Mesenchymal stem cell (in vitro differentiated cells and primary cell): ENCODE results near the gene ALG5.

ENCODE experiments used
- DNase-seq: peaks from one replicate; pipeline ENCODE4 v3.0.0-alpha.2; 2013
- H2AFZ ChIP-seq: one replicate; pipeline ENCODE4 v1.6.1; 2013; ENCODE audit warnings: low read depth, mild to moderate bottlenecking, control low read depth, inconsistent platforms, low read length, moderate library complexity
- H2AK5ac ChIP-seq: 2 replicates; pipeline ENCODE4 v1.6.1; 2013; ENCODE audit warnings: low read length, moderate library complexity, mild to moderate bottlenecking, inconsistent platforms; ENCODE audit not compliant: severe bottlenecking
- H2BK120ac ChIP-seq: one replicate; pipeline ENCODE4 v1.6.1; 2013; ENCODE audit warnings: low read depth, mild to moderate bottlenecking, inconsistent platforms, low read length, moderate library complexity
- H2BK12ac ChIP-seq, 2 experiments: one replicate each; pipeline ENCODE4 v1.6.1; 2013; ENCODE audit warnings: inconsistent platforms in 2 of 2, low read length in 2 of 2, mild to moderate bottlenecking in 2 of 2, moderate library complexity in 2 of 2, control low read depth in 1 of 2
- H2BK15ac ChIP-seq: one replicate; pipeline ENCODE4 v1.6.1; 2013; ENCODE audit warnings: mild to moderate bottlenecking, low read depth, inconsistent platforms; ENCODE audit not compliant: poor library complexity, severe bottlenecking
- H2BK5ac ChIP-seq: 2 replicates; pipeline ENCODE4 v1.6.1; 2013; ENCODE audit warnings: low read depth, mild to moderate bottlenecking, low read length, control low read depth, inconsistent platforms; ENCODE audit not compliant: poor library complexity, severe bottlenecking
- H3K14ac ChIP-seq, 2 experiments: one replicate each; pipeline ENCODE4 v1.6.1; 2013; ENCODE audit warnings: inconsistent platforms in 2 of 2, low read length in 2 of 2, control low read depth in 1 of 2, mild to moderate bottlenecking in 1 of 2, moderate library complexity in 1 of 2
- H3K18ac ChIP-seq, 2 experiments: one replicate each; pipeline ENCODE4 v1.6.1; 2013; ENCODE audit warnings: inconsistent platforms in 2 of 2, low read length in 2 of 2, control low read depth in 1 of 2, low read depth in 1 of 2, mild to moderate bottlenecking in 1 of 2
- H3K23ac ChIP-seq, 2 experiments: one replicate each; pipeline ENCODE4 v1.6.1; 2013; ENCODE audit warnings: inconsistent platforms in 2 of 2, low read length in 2 of 2, mild to moderate bottlenecking in 2 of 2, moderate library complexity in 2 of 2, control low read depth in 1 of 2
- H3K27ac ChIP-seq: 2 replicates; pipeline ENCODE4 v1.5.1; 2013; ENCODE audit warnings: mild to moderate bottlenecking, moderate library complexity, low read length, control low read depth, inconsistent platforms; ENCODE audit not compliant: poor library complexity, severe bottlenecking
- H3K27me3 ChIP-seq, 2 experiments: 2 replicates each; pipeline versions ENCODE4 v1.6.1 to v1.7.0; 2013; ENCODE audit warnings: low read length in 2 of 2, mild to moderate bottlenecking in 2 of 2, moderate library complexity in 2 of 2, control low read depth in 1 of 2, inconsistent platforms in 1 of 2; ENCODE audit not compliant: control insufficient read depth in 1 of 2, insufficient read depth in 1 of 2
- H3K36me3 ChIP-seq, 2 experiments: 2 replicates each; pipeline versions ENCODE4 v1.6.1 to v1.7.0; 2013; ENCODE audit warnings: low read length in 2 of 2, control low read depth in 1 of 2, inconsistent platforms in 1 of 2, low read depth in 1 of 2, mild to moderate bottlenecking in 1 of 2; ENCODE audit not compliant: insufficient read depth in 2 of 2, control insufficient read depth in 1 of 2
- H3K4ac ChIP-seq, 2 experiments: one replicate each; pipeline ENCODE4 v1.6.1; 2013; ENCODE audit warnings: inconsistent platforms in 2 of 2, low read length in 2 of 2, mild to moderate bottlenecking in 2 of 2, moderate library complexity in 2 of 2, control low read depth in 1 of 2, low read depth in 1 of 2
- H3K4me1 ChIP-seq: 2 replicates; pipeline ENCODE4 v1.6.1; 2013; ENCODE audit warnings: low read depth, low read length, control low read depth; ENCODE audit not compliant: control insufficient read depth, insufficient read depth
- H3K4me2 ChIP-seq: 2 replicates; pipeline ENCODE4 v1.6.1; 2013; ENCODE audit warnings: low read length, mild to moderate bottlenecking, inconsistent platforms; ENCODE audit not compliant: poor library complexity, severe bottlenecking
- H3K4me3 ChIP-seq, 2 experiments: 2 replicates each; pipeline versions ENCODE4 v1.5.1 to v1.7.0; 2013; ENCODE audit warnings: low read length in 2 of 2, mild to moderate bottlenecking in 2 of 2, control low read depth in 1 of 2, low read depth in 1 of 2; ENCODE audit not compliant: insufficient read depth in 1 of 2
- H3K79me1 ChIP-seq: replicated peaks from 2 replicates; pipeline ENCODE4 v1.6.1; 2013; ENCODE audit warnings: mild to moderate bottlenecking, control low read depth, low read length, inconsistent platforms; ENCODE audit not compliant: poor library complexity, severe bottlenecking
- H3K9ac ChIP-seq: 2 replicates; pipeline ENCODE4 v1.7.0; 2013; ENCODE audit warnings: mild to moderate bottlenecking, low read length, moderate library complexity
- H3K9me3 ChIP-seq: 2 replicates; pipeline ENCODE4 v1.7.0; 2013; ENCODE audit warnings: mild to moderate bottlenecking, low read length; ENCODE audit not compliant: control insufficient read depth
- H4K8ac ChIP-seq: one replicate; pipeline ENCODE4 v1.6.1; 2013; ENCODE audit warnings: inconsistent platforms, mild to moderate bottlenecking, low read length, moderate library complexity
- H4K91ac ChIP-seq: one replicate; pipeline ENCODE4 v1.6.1; 2013; ENCODE audit warnings: mild to moderate bottlenecking, low read length, inconsistent platforms
- WGBS: methylation state at CpG from one replicate; pipeline ENCODE4 v1.1.7; 2013; ENCODE audit warnings: mixed read lengths; 5-methylcytosine and 5-hydroxymethylcytosine counted together

The ALG5 gene

GRCh38 chr13:36945078-36945477, 54.1 kb downstream of the ALG5 start:
- Histone ChIP-seq H3K36me3 (peaks cover 3 to 19% of the 10 kb centered on the region in 2 experiments), H2BK5ac (no peak overlapping the region), H3K4ac (no peak overlapping the region), H3K4me3 (no peak overlapping the region), H3K4me1 (no peaks in the 10 kb centered on the region), H4K91ac (no peak overlapping the region), H3K27me3 (no peaks in the 10 kb centered on the region), H2BK12ac (no peak overlapping the region), H3K23ac (no peak overlapping the region), H3K9me3 (no peaks in the 10 kb centered on the region), H2AFZ (no peak overlapping the region), H2BK120ac (no peak overlapping the region), H3K18ac (no peak overlapping the region), H2AK5ac (no peak overlapping the region), H3K9ac (no peak overlapping the region), H3K79me1 (no peaks in the 10 kb centered on the region), H3K27ac (no peak overlapping the region), H4K8ac (no peak overlapping the region), H2BK15ac (no peak overlapping the region), H3K4me2 (no peak overlapping the region), H3K14ac (no peak overlapping the region)
- no peak for DNase-seq
- 14% methylated on average over 3 of the region's 3 CpGs for WGBS

GRCh38 chr13:36925603-36926002, 73.5 kb downstream of the ALG5 start:
- Histone ChIP-seq H3K9me3 (no peaks in the 10 kb centered on the region), H4K8ac (no peak overlapping the region), H3K27me3 (no peaks in the 10 kb centered on the region), H3K27ac (no peak overlapping the region), H3K36me3 (no peaks in the 10 kb centered on the region), H3K4me2 (no peak overlapping the region), H2AK5ac (no peak overlapping the region), H3K4ac (no peak overlapping the region), H3K4me3 (no peak overlapping the region), H2BK5ac (no peak overlapping the region), H2BK12ac (no peak overlapping the region), H2BK15ac (no peak overlapping the region), H3K79me1 (no peaks in the 10 kb centered on the region), H3K9ac (no peak overlapping the region), H2BK120ac (no peak overlapping the region), H4K91ac (no peak overlapping the region), H3K23ac (no peak overlapping the region), H3K18ac (no peak overlapping the region), H3K14ac (no peak overlapping the region), H2AFZ (no peak overlapping the region), H3K4me1 (peaks cover under 1% of the 10 kb centered on the region)
- no peak for DNase-seq
- WGBS, result 89% methylated on average over 7 of the region's 7 CpGs

- Histone ChIP-seq H3K4me3 (no peak overlapping the region), H4K91ac (no peak overlapping the region), H3K4me2 (no peak overlapping the region), H3K18ac (no peak overlapping the region), H3K9ac (no peak overlapping the region), H3K4me1 (peaks cover 7% of the 10 kb centered on the region), H3K4ac (no peak overlapping the region), H3K36me3 (no peaks in the 10 kb centered on the region), H3K27ac (no peak overlapping the region), H2BK12ac (no peak overlapping the region), H3K79me1 (no peaks in the 10 kb centered on the region), H3K23ac (no peak overlapping the region), H3K14ac (no peak overlapping the region), H2BK5ac (no peak overlapping the region), H2BK120ac (no peak overlapping the region), H4K8ac (no peak overlapping the region), H3K27me3 (no peaks in the 10 kb centered on the region), H2AFZ (no peak overlapping the region), H2BK15ac (no peak overlapping the region), H2AK5ac (no peak overlapping the region), H3K9me3 (no peaks in the 10 kb centered on the region)
- 78% methylated on average over 3 of the region's 3 CpGs for WGBS
- no peak for DNase-seq
These were observed 75.1 kb downstream of the ALG5 start for GRCh38 chr13:36924001-36924400.

- Histone ChIP-seq H3K4ac (no peak overlapping the region), H2BK120ac (no peak overlapping the region), H3K79me1 (no peaks in the 10 kb centered on the region), H2BK15ac (no peak overlapping the region), H3K18ac (no peak overlapping the region), H2AK5ac (no peak overlapping the region), H4K91ac (no peak overlapping the region), H3K9me3 (no peaks in the 10 kb centered on the region), H2AFZ (no peak overlapping the region), H3K4me2 (no peak overlapping the region), H3K27ac (no peak overlapping the region), H3K9ac (no peak overlapping the region), H3K4me1 (peaks cover 7% of the 10 kb centered on the region), H3K4me3 (no peak overlapping the region), H2BK5ac (no peak overlapping the region), H3K14ac (no peak overlapping the region), H3K27me3 (peaks cover 0 to 2% of the 10 kb centered on the region in 2 experiments), H3K23ac (no peak overlapping the region), H4K8ac (no peak overlapping the region), H2BK12ac (no peak overlapping the region), H3K36me3 (no peaks in the 10 kb centered on the region)
- WGBS, result 88% methylated on average over 8 of the region's 10 CpGs
- DNase-seq, result no peak
These were observed 77.4 kb downstream of the ALG5 start for GRCh38 chr13:36921631-36922301.
